ENCODE results near the gene ZFC3H1. TPM values are rescaled to one million over a fixed set of nuclear protein-coding genes. Genes with fewer than 3 reads are reported as not detected.

The ZFC3H1 gene
- total and polyA plus RNA-seq, 2 of the 8 experiments (the other 6 are each of a cell fraction or from before 2014, with no cell fraction given), result 20.0 to 32.4 TPM

- Histone ChIP-seq H2BK20ac (ENCODE audit: low read length) (no peak overlapping the region), H3K4ac (replicated peaks; ENCODE audit: insufficient read length, low read depth, low read length) (no peak overlapping the region), H4K91ac (replicated peaks; ENCODE audit: insufficient read length, low read length) (no peak overlapping the region), H3K36me3 (ENCODE audit: control insufficient read depth in 2 of 4, insufficient read depth in 4 of 4, low read length in 3 of 4) (no peaks in the 10 kb centered on the region), H2BK15ac (ENCODE audit: low read length) (no peak overlapping the region), H3K27ac (ENCODE audit: low read depth, low read length) (no peak overlapping the region; the same call in 1 of the 2 replicates), H3K18ac (ENCODE audit: extremely low read depth, low read length) (0 out of 2 replicates have a peak overlapping the region, but pooled peaks have one; percentile 86), H2BK12ac (ENCODE audit: low read depth, low read length) (0 out of 2 replicates have a peak overlapping the region, but pooled peaks have one; percentile 50), H3K4me2 (ENCODE audit: insufficient read depth in 1 of 2, low read depth in 2 of 2, low read length in 2 of 2) (peak overlapping the region; percentile 32 to 72), H3K14ac (ENCODE audit: insufficient read length) (no peak overlapping the region), H3K23me2 (ENCODE audit: low read depth, low read length) (peaks cover 2% of the 10 kb centered on the region; the same call in 1 of the 2 replicates), H4K5ac (ENCODE audit: insufficient read length, low read depth, low read length) (no peak overlapping the region), H3K4me1 (replicated peaks in 1 of 4; ENCODE audit: control insufficient read depth in 3 of 4, insufficient read depth in 4 of 4, low read length in 3 of 4) (no peaks in the 10 kb centered on the region), H3K79me1 (ENCODE audit: low read depth, low read length) (no peaks in the 10 kb centered on the region), H3K27me3 (replicated peaks in 1 of 4; ENCODE audit: control insufficient read depth in 3 of 4, extremely low read depth in 1 of 4, insufficient read depth in 3 of 4, low read length in 3 of 4) (no peaks in the 10 kb centered on the region), H3K4me3 (ENCODE audit: extremely low read depth in 1 of 4, insufficient read depth in 2 of 4, low read depth in 3 of 4, low read length in 4 of 4) (peak overlapping the region; percentile 46 to 78 (median 70)), H4K20me1 (replicated peaks in 1 of 2; ENCODE audit: control insufficient read depth in 1 of 2, insufficient read depth in 2 of 2, low read length in 2 of 2) (no peaks in the 10 kb centered on the region), H3K79me2 (ENCODE audit: control insufficient read depth in 1 of 2, insufficient read depth in 2 of 2, low read length in 2 of 2) (no peaks in the 10 kb centered on the region), H3K23ac (ENCODE audit: insufficient read length) (no peak overlapping the region), H3K9ac (replicated peaks in 1 of 4; ENCODE audit: extremely low read depth in 1 of 4, low read depth in 3 of 4, low read length in 3 of 4) (peak overlapping the region in 2 of 4 experiments; percentile 69 to 79; a peak in 2 of 7 replicates), H3K56ac (replicated peaks; ENCODE audit: insufficient read length, low read depth, low read length) (no peak overlapping the region), H2AK5ac (ENCODE audit: low read depth, low read length) (no peak overlapping the region), H2BK5ac (ENCODE audit: low read depth, low read length) (no peak overlapping the region), H2BK120ac (replicated peaks; ENCODE audit: low read depth, low read length) (no peak overlapping the region), H4K8ac (ENCODE audit: extremely low read depth, insufficient read depth, low read length) (0 out of 2 replicates have a peak overlapping the region, but pooled peaks have one; percentile 25), H3K9me3 (ENCODE audit: insufficient read depth in 2 of 2, low read depth in 1 of 2, low read length in 1 of 2) (no peaks in the 10 kb centered on the region), H2AFZ (ENCODE audit: low read length) (peak overlapping the region; percentile 94; the same call in 1 of the 2 replicates)
- 69% methylated on average over 18 of the region's 19 CpGs; no CpG with 5 or more reads in 1 of the 2 experiments for WGBS, 2 experiments (ENCODE audit: extremely low coverage in 1 of 2, insufficient coverage in 1 of 2, insufficient read length in 1 of 2, insufficient replicate concordance in 2 of 2, low coverage in 1 of 2, low lambda C conversion rate in 2 of 2, missing lambda C conversion rate in 1 of 2)
- POLR2A ChIA-PET (ENCODE audit: partially characterized antibody), result interaction anchor here (0.7 to 6.1 kb wide), 13 partner anchors 8 to 138 kb away, joined by 3 to 81 read pairs (median 4); partner anchors contain the start of genes RAB21, THAP2 and ZFC3H1
- DNase-seq (ENCODE audit: low read depth in 1 of 2, low spot score in 2 of 2) (no peak), FAIRE-seq (no peak)
- CTCF ChIA-PET (ENCODE audit: partially characterized antibody), result interaction anchor here (0.7 to 4.1 kb wide), 8 partner anchors 8 to 64 kb away, joined by 3 to 21 read pairs (median 7); partner anchors contain the start of genes THAP2 and ZFC3H1
- no peak for TF ChIP-seq GABPA (IDR thresholded peaks at IDR 0.05; ENCODE audit: borderline replicate concordance, insufficient read depth, low read length)
- no peak for TF ChIP-seq SIX5 (IDR thresholded peaks at IDR 0.05; ENCODE audit: low read depth, low read length)
- no peak for TF ChIP-seq SRF (IDR thresholded peaks at IDR 0.05; ENCODE audit: low read depth, low read length)
- no peak for TF ChIP-seq HDAC6 (IDR thresholded peaks at IDR 0.05; ENCODE audit: low read depth, low read length)
- no peak for TF ChIP-seq MAFK (IDR thresholded peaks at IDR 0.05; ENCODE audit: low read depth, low read length)
- no peak for TF ChIP-seq EGR1 (IDR thresholded peaks at IDR 0.05; ENCODE audit: borderline replicate concordance, low read depth, low read length)
- no peak for TF ChIP-seq NRF1 (IDR thresholded peaks at IDR 0.05; ENCODE audit: low read depth, low read length)
- TF ChIP-seq JUND (IDR thresholded peaks at IDR 0.05; ENCODE audit: low read length), result no peak
- TF ChIP-seq BACH1 (IDR thresholded peaks at IDR 0.05; ENCODE audit: low read length), result no peak
- TF ChIP-seq RAD21 (IDR thresholded peaks at IDR 0.05 in 1 of 2, conservative IDR thresholded peaks at IDR 0.05 in 1 of 2; ENCODE audit: low read depth in 2 of 2, low read length in 2 of 2), result no peak
- no peak for TF ChIP-seq SP1 (IDR thresholded peaks at IDR 0.05; ENCODE audit: low read depth, low read length)
Measured at GRCh38 chr12:71685312-71685906, 21.8 kb upstream of the ZFC3H1 start.

All from H1 (cell line).